HG03025 (cell line): Measurements from ENCODE around the gene MYH7B.

Source experiments
- ATAC-seq: cut with Tn5 transposase; IDR thresholded peaks from one replicate; pipeline ENCODE4 v1.9.1; 2021; ENCODE audit warnings: mild to moderate bottlenecking, moderate library complexity; ENCODE audit not compliant: unreplicated experiment, low FRiP score

MYH7B gene

GRCh38 chr20:35002426-35003210 lies 47.0 kb downstream of the MYH7B start:
- no peak for ATAC-seq

- ATAC-seq = no peak
Measured at GRCh38 chr20:35003211-35004031, 47.8 kb downstream of the MYH7B start.

- ATAC-seq = no peak
Measured at GRCh38 chr20:35004051-35004725, 48.5 kb downstream of the MYH7B start.

GRCh38 chr20:35004749-35005462 lies 49.2 kb downstream of the MYH7B start:
- no peak for ATAC-seq
